Fibroblast of gingiva (primary cell): ENCODE data around the gene SQOR.

Experiments
- DNase-seq: peaks from one replicate; pipeline ENCODE4 v3.0.0-alpha.2; 2011; ENCODE audit warnings: low read depth

The SQOR gene

GRCh38 chr15:45705510-45706473 is 71.0 kb downstream of the SQOR start:
- peak; percentile 67 for DNase-seq

GRCh38 chr15:45710657-45711056 is 75.8 kb downstream of the SQOR start:
- no peak for DNase-seq

GRCh38 chr15:45714590-45715488 is 80.0 kb downstream of the SQOR start:
- DNase-seq, result peak; percentile 56

GRCh38 chr15:45715528-45715927 is 80.7 kb downstream of the SQOR start:
- peak; percentile 9 for DNase-seq

GRCh38 chr15:45719490-45719889 is 84.7 kb downstream of the SQOR start:
- no peak for DNase-seq

GRCh38 chr15:45720183-45720582 is 85.4 kb downstream of the SQOR start:
- no peak for DNase-seq

- no peak for DNase-seq
Observed at GRCh38 chr15:45728641-45729040, 93.8 kb downstream of the SQOR start.

- DNase-seq, result no peak
Observed at GRCh38 chr15:45729141-45729540, 94.3 kb downstream of the SQOR start.

GRCh38 chr15:45731343-45731742 is 96.5 kb downstream of the SQOR start:
- DNase-seq, result no peak

GRCh38 chr15:45732662-45733061 is 97.8 kb downstream of the SQOR start:
- DNase-seq, result no peak

GRCh38 chr15:45734260-45734711 is 99.5 kb downstream of the SQOR start:
- no peak for DNase-seq
